ENCODE results near the gene SREBF2. TPM values are rescaled to one million over a fixed set of nuclear protein-coding genes. Genes with fewer than 3 reads are reported as not detected.

Gene SREBF2
- total and polyA plus RNA-seq, 2 of the 13 experiments (the other 11 are each of a cell fraction or from before 2014, with no cell fraction given), result 53.8 to 72.6 TPM

DNA sequence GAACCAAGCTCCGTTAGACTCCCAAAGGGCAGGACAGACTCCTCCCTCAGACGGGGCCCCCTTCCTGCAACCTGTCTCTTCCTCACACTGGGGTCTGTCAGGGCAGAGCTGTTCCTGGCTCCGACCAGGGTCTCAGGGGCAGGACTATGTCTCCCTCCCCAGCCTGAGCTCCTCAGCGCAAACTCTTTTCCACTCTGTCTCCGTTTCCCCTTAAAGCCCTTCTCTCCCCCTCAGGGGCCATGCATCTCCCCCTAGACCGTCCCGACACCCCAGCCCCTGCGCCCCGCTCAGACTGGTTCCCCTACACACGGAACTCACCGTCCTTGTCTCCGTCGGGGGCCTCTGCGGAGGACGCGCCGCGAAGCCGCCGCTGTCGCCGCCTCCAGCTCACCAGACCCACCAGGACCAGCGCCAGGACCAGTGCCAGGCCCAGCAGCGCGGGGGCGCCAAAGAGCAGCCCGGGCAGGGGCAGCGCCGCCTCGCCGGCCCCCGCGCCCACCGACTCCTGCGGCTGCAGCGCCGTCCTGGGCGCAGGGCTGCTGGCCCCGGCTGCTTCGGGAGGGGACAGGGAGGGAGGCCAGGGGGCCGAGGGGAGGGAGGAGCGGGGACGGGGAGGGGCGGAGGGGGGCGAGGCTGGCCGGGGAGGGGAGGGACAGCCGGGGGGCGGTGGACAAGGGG lies 93.0 kb downstream of the SREBF2 start (continued):
- no peak for TF ChIP-seq RBM22 (optimal IDR thresholded peaks at IDR 0.05; ENCODE audit: low read length)
- no peak for TF ChIP-seq KDM5B (CRISPR knock-in tag; IDR thresholded peaks at IDR 0.05; ENCODE audit: borderline replicate concordance)
- no peak for TF ChIP-seq MZF1 (CRISPR knock-in tag; IDR thresholded peaks at IDR 0.05; ENCODE audit: borderline replicate concordance)
- TF ChIP-seq, protein P1, sequence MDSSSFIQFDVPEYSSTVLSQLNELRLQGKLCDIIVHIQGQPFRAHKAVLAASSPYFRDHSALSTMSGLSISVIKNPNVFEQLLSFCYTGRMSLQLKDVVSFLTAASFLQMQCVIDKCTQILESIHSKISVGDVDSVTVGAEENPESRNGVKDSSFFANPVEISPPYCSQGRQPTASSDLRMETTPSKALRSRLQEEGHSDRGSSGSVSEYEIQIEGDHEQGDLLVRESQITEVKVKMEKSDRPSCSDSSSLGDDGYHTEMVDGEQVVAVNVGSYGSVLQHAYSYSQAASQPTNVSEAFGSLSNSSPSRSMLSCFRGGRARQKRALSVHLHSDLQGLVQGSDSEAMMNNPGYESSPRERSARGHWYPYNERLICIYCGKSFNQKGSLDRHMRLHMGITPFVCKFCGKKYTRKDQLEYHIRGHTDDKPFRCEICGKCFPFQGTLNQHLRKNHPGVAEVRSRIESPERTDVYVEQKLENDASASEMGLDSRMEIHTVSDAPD (CRISPR knock-in tag; IDR thresholded peaks at IDR 0.05), result no peak; the same call in 1 of the 2 replicates
- peak; percentile 17; the same call in 1 of the 2 replicates for TF ChIP-seq GABPB1 (CRISPR knock-in tag; IDR thresholded peaks at IDR 0.05)
- TF ChIP-seq, protein P2, sequence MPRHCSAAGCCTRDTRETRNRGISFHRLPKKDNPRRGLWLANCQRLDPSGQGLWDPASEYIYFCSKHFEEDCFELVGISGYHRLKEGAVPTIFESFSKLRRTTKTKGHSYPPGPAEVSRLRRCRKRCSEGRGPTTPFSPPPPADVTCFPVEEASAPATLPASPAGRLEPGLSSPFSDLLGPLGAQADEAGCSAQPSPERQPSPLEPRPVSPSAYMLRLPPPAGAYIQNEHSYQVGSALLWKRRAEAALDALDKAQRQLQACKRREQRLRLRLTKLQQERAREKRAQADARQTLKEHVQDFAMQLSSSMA (CRISPR knock-in tag; IDR thresholded peaks at IDR 0.05), result no peak
- TF ChIP-seq NKX3-1 (CRISPR knock-in tag; IDR thresholded peaks at IDR 0.05), result no peak
- TF ChIP-seq STAG1 (CRISPR knock-in tag; IDR thresholded peaks at IDR 0.05), result peak; percentile 29; the same call in 1 of the 2 replicates
- TF ChIP-seq ZNF317 (CRISPR knock-in tag; IDR thresholded peaks at IDR 0.05), result no peak
- peak; percentile 56; the same call in 1 of the 2 replicates for TF ChIP-seq RAD21 (CRISPR knock-in tag; IDR thresholded peaks at IDR 0.05)
- no peak for TF ChIP-seq TMF1 (CRISPR knock-in tag; IDR thresholded peaks at IDR 0.05; ENCODE audit: low read depth)
- TF ChIP-seq ZBTB2 (CRISPR knock-in tag; IDR thresholded peaks at IDR 0.05; ENCODE audit: low read depth), result 0 out of 2 replicates have a peak, but pooled peaks have one; percentile 18
- no peak for TF ChIP-seq ZNF7 (CRISPR knock-in tag; IDR thresholded peaks at IDR 0.05)
- no peak for TF ChIP-seq ZFYVE20 (CRISPR knock-in tag; IDR thresholded peaks at IDR 0.05; ENCODE audit: borderline replicate concordance, low read depth)
- TF ChIP-seq TSC22D2 (CRISPR knock-in tag; IDR thresholded peaks at IDR 0.05; ENCODE audit: borderline replicate concordance), result 0 out of 2 replicates have a peak, but pooled peaks have one; percentile 17
- TF ChIP-seq SRY (CRISPR knock-in tag; IDR thresholded peaks at IDR 0.05), result no peak
- TF ChIP-seq MAZ (IDR thresholded peaks at IDR 0.05; ENCODE audit: borderline replicate concordance, low read depth, low read length), result no peak; the same call in 1 of the 2 replicates
- peak; percentile 65; the same call in 1 of the 2 replicates for TF ChIP-seq MAZ (CRISPR knock-in tag; IDR thresholded peaks at IDR 0.05; ENCODE audit: low read depth)
- TF ChIP-seq, protein P3, sequence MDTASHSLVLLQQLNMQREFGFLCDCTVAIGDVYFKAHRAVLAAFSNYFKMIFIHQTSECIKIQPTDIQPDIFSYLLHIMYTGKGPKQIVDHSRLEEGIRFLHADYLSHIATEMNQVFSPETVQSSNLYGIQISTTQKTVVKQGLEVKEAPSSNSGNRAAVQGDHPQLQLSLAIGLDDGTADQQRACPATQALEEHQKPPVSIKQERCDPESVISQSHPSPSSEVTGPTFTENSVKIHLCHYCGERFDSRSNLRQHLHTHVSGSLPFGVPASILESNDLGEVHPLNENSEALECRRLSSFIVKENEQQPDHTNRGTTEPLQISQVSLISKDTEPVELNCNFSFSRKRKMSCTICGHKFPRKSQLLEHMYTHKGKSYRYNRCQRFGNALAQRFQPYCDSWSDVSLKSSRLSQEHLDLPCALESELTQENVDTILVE (CRISPR knock-in tag; IDR thresholded peaks at IDR 0.05), result no peak

All from HepG2 (cell line).